Mesenchymal stem cell (in vitro differentiated cells and primary cell): Measurements from ENCODE around the gene OPCML.
A peak's percentile ranks its signal among the peaks of the same experiment; 100 is the strongest.

Experiments used
- DNase-seq: peaks from one replicate; pipeline ENCODE4 v3.0.0-alpha.2; 2013
- H2AFZ ChIP-seq: one replicate; pipeline ENCODE4 v1.6.1; 2013; ENCODE audit warnings: low read depth, mild to moderate bottlenecking, control low read depth, inconsistent platforms, low read length, moderate library complexity
- H2AK5ac ChIP-seq: 2 replicates; pipeline ENCODE4 v1.6.1; 2013; ENCODE audit warnings: low read length, moderate library complexity, mild to moderate bottlenecking, inconsistent platforms; ENCODE audit not compliant: severe bottlenecking
- H2BK120ac ChIP-seq: one replicate; pipeline ENCODE4 v1.6.1; 2013; ENCODE audit warnings: low read depth, mild to moderate bottlenecking, inconsistent platforms, low read length, moderate library complexity
- H2BK12ac ChIP-seq, 2 experiments: one replicate each; pipeline ENCODE4 v1.6.1; 2013; ENCODE audit warnings: inconsistent platforms in 2 of 2, low read length in 2 of 2, mild to moderate bottlenecking in 2 of 2, moderate library complexity in 2 of 2, control low read depth in 1 of 2
- H2BK15ac ChIP-seq: one replicate; pipeline ENCODE4 v1.6.1; 2013; ENCODE audit warnings: mild to moderate bottlenecking, low read depth, inconsistent platforms; ENCODE audit not compliant: poor library complexity, severe bottlenecking
- H2BK5ac ChIP-seq: 2 replicates; pipeline ENCODE4 v1.6.1; 2013; ENCODE audit warnings: low read depth, mild to moderate bottlenecking, low read length, control low read depth, inconsistent platforms; ENCODE audit not compliant: poor library complexity, severe bottlenecking
- H3K14ac ChIP-seq, 2 experiments: one replicate each; pipeline ENCODE4 v1.6.1; 2013; ENCODE audit warnings: inconsistent platforms in 2 of 2, low read length in 2 of 2, control low read depth in 1 of 2, mild to moderate bottlenecking in 1 of 2, moderate library complexity in 1 of 2
- H3K18ac ChIP-seq, 2 experiments: one replicate each; pipeline ENCODE4 v1.6.1; 2013; ENCODE audit warnings: inconsistent platforms in 2 of 2, low read length in 2 of 2, control low read depth in 1 of 2, low read depth in 1 of 2, mild to moderate bottlenecking in 1 of 2
- H3K23ac ChIP-seq, 2 experiments: one replicate each; pipeline ENCODE4 v1.6.1; 2013; ENCODE audit warnings: inconsistent platforms in 2 of 2, low read length in 2 of 2, mild to moderate bottlenecking in 2 of 2, moderate library complexity in 2 of 2, control low read depth in 1 of 2
- H3K27ac ChIP-seq: 2 replicates; pipeline ENCODE4 v1.5.1; 2013; ENCODE audit warnings: mild to moderate bottlenecking, moderate library complexity, low read length, control low read depth, inconsistent platforms; ENCODE audit not compliant: poor library complexity, severe bottlenecking
- H3K27me3 ChIP-seq, 2 experiments: 2 replicates each; pipeline versions ENCODE4 v1.6.1 to v1.7.0; 2013; ENCODE audit warnings: low read length in 2 of 2, mild to moderate bottlenecking in 2 of 2, moderate library complexity in 2 of 2, control low read depth in 1 of 2, inconsistent platforms in 1 of 2; ENCODE audit not compliant: control insufficient read depth in 1 of 2, insufficient read depth in 1 of 2
- H3K36me3 ChIP-seq, 2 experiments: 2 replicates each; pipeline versions ENCODE4 v1.6.1 to v1.7.0; 2013; ENCODE audit warnings: low read length in 2 of 2, control low read depth in 1 of 2, inconsistent platforms in 1 of 2, low read depth in 1 of 2, mild to moderate bottlenecking in 1 of 2; ENCODE audit not compliant: insufficient read depth in 2 of 2, control insufficient read depth in 1 of 2
- H3K4ac ChIP-seq, 2 experiments: one replicate each; pipeline ENCODE4 v1.6.1; 2013; ENCODE audit warnings: inconsistent platforms in 2 of 2, low read length in 2 of 2, mild to moderate bottlenecking in 2 of 2, moderate library complexity in 2 of 2, control low read depth in 1 of 2, low read depth in 1 of 2
- H3K4me1 ChIP-seq: 2 replicates; pipeline ENCODE4 v1.6.1; 2013; ENCODE audit warnings: low read depth, low read length, control low read depth; ENCODE audit not compliant: control insufficient read depth, insufficient read depth
- H3K4me2 ChIP-seq: 2 replicates; pipeline ENCODE4 v1.6.1; 2013; ENCODE audit warnings: low read length, mild to moderate bottlenecking, inconsistent platforms; ENCODE audit not compliant: poor library complexity, severe bottlenecking
- H3K4me3 ChIP-seq, 2 experiments: 2 replicates each; pipeline versions ENCODE4 v1.5.1 to v1.7.0; 2013; ENCODE audit warnings: low read length in 2 of 2, mild to moderate bottlenecking in 2 of 2, control low read depth in 1 of 2, low read depth in 1 of 2; ENCODE audit not compliant: insufficient read depth in 1 of 2
- H3K79me1 ChIP-seq: replicated peaks from 2 replicates; pipeline ENCODE4 v1.6.1; 2013; ENCODE audit warnings: mild to moderate bottlenecking, control low read depth, low read length, inconsistent platforms; ENCODE audit not compliant: poor library complexity, severe bottlenecking
- H3K9ac ChIP-seq: 2 replicates; pipeline ENCODE4 v1.7.0; 2013; ENCODE audit warnings: mild to moderate bottlenecking, low read length, moderate library complexity
- H3K9me3 ChIP-seq: 2 replicates; pipeline ENCODE4 v1.7.0; 2013; ENCODE audit warnings: mild to moderate bottlenecking, low read length; ENCODE audit not compliant: control insufficient read depth
- H4K8ac ChIP-seq: one replicate; pipeline ENCODE4 v1.6.1; 2013; ENCODE audit warnings: inconsistent platforms, mild to moderate bottlenecking, low read length, moderate library complexity
- H4K91ac ChIP-seq: one replicate; pipeline ENCODE4 v1.6.1; 2013; ENCODE audit warnings: mild to moderate bottlenecking, low read length, inconsistent platforms
- whole genome bisulfite sequencing: methylation state at CpG from one replicate; pipeline ENCODE4 v1.1.7; 2013; ENCODE audit warnings: mixed read lengths; 5-methylcytosine and 5-hydroxymethylcytosine counted together

The OPCML gene

DNA sequence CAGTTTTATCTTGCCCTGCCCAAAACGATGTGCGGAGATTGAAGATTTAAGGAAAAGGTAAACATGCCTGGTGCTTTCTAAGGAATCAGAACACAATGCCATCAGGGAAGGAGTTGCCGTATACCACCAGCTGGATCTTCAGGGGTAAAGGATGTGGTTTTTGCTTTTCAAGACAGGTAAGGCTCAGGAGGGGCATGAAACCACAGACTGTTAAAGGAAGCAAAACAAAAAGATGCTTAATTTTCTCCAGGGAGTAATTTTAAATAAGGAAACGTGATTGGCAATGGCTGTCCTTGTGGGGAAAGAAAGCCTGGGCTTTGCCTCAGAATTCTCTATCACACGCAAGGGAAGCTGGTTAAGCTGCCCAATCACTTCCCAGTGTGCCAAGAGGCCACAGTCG, 655.6 kb downstream of the OPCML start:
- no peaks in the 10 kb centered on the region for H3K79me1 ChIP-seq
- H3K18ac ChIP-seq, result no peak overlapping the region
- no peak overlapping the region for H3K4ac ChIP-seq
- H3K27me3 ChIP-seq, result no peaks in the 10 kb centered on the region
- no peaks in the 10 kb centered on the region for H3K9me3 ChIP-seq
- no peak overlapping the region for H2BK5ac ChIP-seq
- no peak for DNase-seq
- H3K14ac ChIP-seq, result no peak overlapping the region
- 95% methylated on average over 5 of the region's 6 CpGs for WGBS
- H3K4me1 ChIP-seq, result no peaks in the 10 kb centered on the region
- no peak overlapping the region for H3K4me3 ChIP-seq
- H3K27ac ChIP-seq, result no peak overlapping the region
- H2AFZ ChIP-seq, result no peak overlapping the region
- H3K23ac ChIP-seq, result no peak overlapping the region
- no peak overlapping the region for H3K9ac ChIP-seq
- no peaks in the 10 kb centered on the region for H3K36me3 ChIP-seq
- no peak overlapping the region for H2BK120ac ChIP-seq
- H2AK5ac ChIP-seq, result no peak overlapping the region
- no peak overlapping the region for H4K8ac ChIP-seq
- no peak overlapping the region for H2BK15ac ChIP-seq
- no peak overlapping the region for H3K4me2 ChIP-seq
- no peak overlapping the region for H2BK12ac ChIP-seq
- no peak overlapping the region for H4K91ac ChIP-seq

DNA sequence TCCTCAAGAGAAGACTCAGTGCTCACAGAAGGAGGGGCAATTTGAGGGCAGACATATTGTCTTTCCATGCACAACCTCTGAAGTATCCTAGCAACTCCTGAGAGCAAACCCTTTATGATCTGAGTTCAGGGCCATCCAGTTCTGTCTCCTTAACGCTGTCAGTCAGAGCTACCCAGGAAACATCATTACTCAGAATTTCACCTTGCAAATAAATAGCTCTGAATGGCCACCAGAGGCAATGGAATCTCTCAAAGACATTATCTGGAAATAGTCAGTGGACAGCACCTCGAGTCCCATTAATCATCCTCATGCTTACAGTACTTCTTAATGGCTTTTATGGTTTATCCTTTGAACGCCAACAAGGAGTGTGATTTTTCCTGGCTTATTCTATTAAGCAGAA, 656.1 kb downstream of the OPCML start:
- H3K4ac ChIP-seq, result no peak overlapping the region

DNA sequence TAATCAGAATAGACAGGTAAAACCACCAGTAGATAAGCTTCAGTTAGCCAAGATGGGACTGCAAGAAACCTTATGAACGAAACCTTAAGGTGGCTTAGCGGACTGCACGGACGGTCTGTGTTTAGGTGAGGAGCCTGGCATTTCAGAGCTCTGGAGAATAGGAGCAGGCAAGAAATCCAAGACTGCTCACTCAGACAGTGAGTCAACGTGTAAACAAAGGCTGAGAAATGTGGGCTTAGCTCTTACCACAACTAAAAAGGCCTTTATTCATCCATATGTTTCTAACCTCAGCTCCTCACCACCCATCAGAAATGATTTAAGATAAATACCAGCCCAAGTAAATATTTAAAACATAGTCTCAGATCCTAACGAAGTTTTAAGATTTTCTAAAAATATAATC, 657.7 kb downstream of the OPCML start:
- Histone ChIP-seq H3K9ac (no peak overlapping the region), H3K9me3 (no peaks in the 10 kb centered on the region), H3K4me2 (no peak overlapping the region), H4K8ac (no peak overlapping the region), H2BK5ac (no peak overlapping the region), H3K23ac (no peak overlapping the region), H3K14ac (no peak overlapping the region), H2AFZ (no peak overlapping the region), H4K91ac (no peak overlapping the region), H3K79me1 (no peaks in the 10 kb centered on the region), H3K18ac (no peak overlapping the region), H3K36me3 (no peaks in the 10 kb centered on the region), H2BK15ac (no peak overlapping the region), H2BK120ac (no peak overlapping the region), H2AK5ac (no peak overlapping the region), H3K4me3 (no peak overlapping the region), H3K4ac (no peak overlapping the region), H2BK12ac (no peak overlapping the region), H3K27me3 (no peaks in the 10 kb centered on the region), H3K27ac (no peak overlapping the region), H3K4me1 (no peaks in the 10 kb centered on the region)
- peak; percentile 84 for DNase-seq
- WGBS, result 17% methylated on average over 5 of the region's 6 CpGs

More for the DNA sequence above, 656.1 kb downstream of the OPCML start:
- Histone ChIP-seq H3K36me3 (no peaks in the 10 kb centered on the region), H2BK120ac (no peak overlapping the region), H2BK5ac (no peak overlapping the region), H2BK15ac (no peak overlapping the region), H3K18ac (no peak overlapping the region), H3K27ac (no peak overlapping the region), H3K4me3 (no peak overlapping the region), H2AK5ac (no peak overlapping the region), H3K14ac (no peak overlapping the region), H2AFZ (no peak overlapping the region), H3K79me1 (no peaks in the 10 kb centered on the region), H4K8ac (no peak overlapping the region), H3K4me2 (no peak overlapping the region), H3K23ac (no peak overlapping the region), H3K4me1 (no peaks in the 10 kb centered on the region), H4K91ac (no peak overlapping the region), H2BK12ac (no peak overlapping the region), H3K27me3 (no peaks in the 10 kb centered on the region), H3K9ac (no peak overlapping the region), H3K9me3 (no peaks in the 10 kb centered on the region)
- 69% methylated on average over 2 of the region's 3 CpGs for WGBS
- DNase-seq, result no peak

DNA sequence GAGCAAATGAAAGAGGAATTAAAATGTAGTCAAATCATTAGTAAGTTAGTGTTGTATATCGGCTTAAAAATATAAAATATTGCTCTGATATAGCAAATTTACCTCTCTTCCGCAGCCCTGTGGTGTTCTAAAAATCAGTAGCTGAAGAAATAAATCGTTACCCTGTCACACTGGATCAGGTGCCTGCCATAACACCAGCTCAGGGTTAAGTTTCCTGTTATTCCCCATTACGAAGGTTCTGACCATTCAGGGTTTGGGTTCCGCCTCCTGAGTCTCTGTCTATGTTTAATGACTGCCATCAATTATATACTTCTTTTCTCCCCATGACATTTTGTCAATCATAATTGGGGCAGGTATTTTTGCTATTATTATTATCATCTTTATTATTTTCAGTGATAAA, 658.5 kb downstream of the OPCML start:
- H3K79me1 ChIP-seq, result no peaks in the 10 kb centered on the region
- no peak overlapping the region for H3K18ac ChIP-seq
- 88% methylated on average over 3 of the region's 5 CpGs for WGBS
- no peak overlapping the region for H2BK120ac ChIP-seq
- H4K91ac ChIP-seq, result no peak overlapping the region
- no peaks in the 10 kb centered on the region for H3K4me1 ChIP-seq
- no peaks in the 10 kb centered on the region for H3K27me3 ChIP-seq
- no peak overlapping the region for H2BK5ac ChIP-seq
- no peak overlapping the region for H3K27ac ChIP-seq
- H3K9me3 ChIP-seq, result no peaks in the 10 kb centered on the region
- no peak overlapping the region for H3K23ac ChIP-seq
- H3K14ac ChIP-seq, result no peak overlapping the region
- no peak for DNase-seq
- H2AK5ac ChIP-seq, result no peak overlapping the region
- H3K4ac ChIP-seq, result no peak overlapping the region
- no peak overlapping the region for H3K4me2 ChIP-seq
- no peak overlapping the region for H3K4me3 ChIP-seq
- H2BK12ac ChIP-seq, result no peak overlapping the region
- H2AFZ ChIP-seq, result no peak overlapping the region
- H3K9ac ChIP-seq, result no peak overlapping the region
- no peak overlapping the region for H4K8ac ChIP-seq
- no peak overlapping the region for H2BK15ac ChIP-seq
- no peaks in the 10 kb centered on the region for H3K36me3 ChIP-seq
